Measurements from ENCODE around the gene IER3.

IER3 gene

GRCh38 chr6:30711758-30712380 lies 32.5 kb downstream of the IER3 start:
- DNase-seq (ENCODE audit: low read depth in 1 of 2, low spot score in 1 of 2): no peak
- in situ Hi-C loops (cut with HindIII; ENCODE audit: low pct_unique_long_range_greater_than_20kb, low sequenced_read_pairs): no loop called here
- no peak for TF ChIP-seq JUND (IDR thresholded peaks at IDR 0.05; ENCODE audit: low read depth)

DNA sequence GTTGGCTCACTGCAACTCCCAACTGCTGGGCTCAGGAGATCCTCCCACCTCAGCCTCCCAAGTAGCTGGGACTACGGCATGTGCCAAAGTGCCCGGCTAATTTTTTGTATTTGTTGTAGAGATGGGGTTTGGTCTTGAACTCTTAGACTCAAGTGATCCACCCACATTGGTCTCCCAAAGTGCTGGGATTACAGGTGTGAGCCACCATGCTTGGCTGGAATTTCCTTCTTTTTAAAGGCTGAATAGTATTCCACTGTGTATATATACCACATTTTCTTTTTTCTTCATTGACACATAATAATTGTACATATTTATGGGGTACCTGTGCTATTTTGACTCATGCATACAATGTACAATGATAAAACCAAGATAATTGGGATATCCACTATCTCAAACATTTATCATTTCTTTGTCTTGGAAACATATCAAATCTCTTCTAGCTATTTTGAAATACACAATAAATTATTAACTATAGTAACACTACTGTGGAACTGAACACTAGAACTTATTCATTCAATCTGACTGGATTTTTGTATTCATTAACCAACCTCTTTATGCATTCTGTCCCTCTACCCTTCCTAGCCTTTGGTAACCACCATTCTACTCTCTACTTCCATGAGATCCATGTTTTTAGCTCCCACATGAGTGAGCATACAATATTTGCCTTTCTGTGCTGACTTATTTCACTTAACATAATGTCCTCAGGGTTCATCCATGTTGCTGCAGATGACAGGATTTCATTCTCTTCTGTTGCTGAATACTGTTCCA lies 35.1 kb downstream of the IER3 start:
- DNase-seq (ENCODE audit: low read depth in 1 of 2, low spot score in 1 of 2): no peak
- no peak for TF ChIP-seq JUND (IDR thresholded peaks at IDR 0.05; ENCODE audit: low read depth)
- in situ Hi-C loops (cut with HindIII; ENCODE audit: low pct_unique_long_range_greater_than_20kb, low sequenced_read_pairs): no loop called here

- in situ Hi-C loops (cut with HindIII; ENCODE audit: low pct_unique_long_range_greater_than_20kb, low sequenced_read_pairs): no loop called here
- TF ChIP-seq JUND (IDR thresholded peaks at IDR 0.05; ENCODE audit: low read depth): no peak
Observed at GRCh38 chr6:30707281-30707850, 37.0 kb downstream of the IER3 start.

DNA sequence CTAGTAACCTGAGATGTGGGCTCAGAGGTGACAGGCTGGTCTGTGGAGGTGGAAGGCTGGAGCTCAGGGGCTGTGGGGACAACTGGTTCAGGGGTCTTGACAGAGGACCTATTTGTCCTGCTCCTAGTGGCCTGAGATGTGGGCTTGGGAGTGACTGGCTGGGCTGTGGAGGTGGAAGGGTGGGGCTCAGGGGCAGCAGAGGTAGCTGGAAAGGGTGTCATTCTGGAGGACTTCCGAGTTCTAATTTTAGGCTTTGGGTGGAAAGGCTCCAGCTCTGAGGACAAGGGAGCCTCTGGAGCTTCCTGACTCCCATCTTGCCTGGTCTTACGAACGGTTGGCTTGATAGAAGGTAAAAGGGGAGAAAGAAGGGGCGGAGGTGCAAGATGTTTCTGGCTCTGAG lies 38.7 kb downstream of the IER3 start:
- no peak for DNase-seq (ENCODE audit: low read depth in 1 of 2, low spot score in 1 of 2)
- TF ChIP-seq JUND (IDR thresholded peaks at IDR 0.05; ENCODE audit: low read depth): no peak
- in situ Hi-C loops (cut with HindIII; ENCODE audit: low pct_unique_long_range_greater_than_20kb, low sequenced_read_pairs): no loop called here

More at GRCh38 chr6:30707281-30707850, 37.0 kb downstream of the IER3 start:
- DNase-seq (ENCODE audit: low read depth in 1 of 2, low spot score in 1 of 2): no peak

- TF ChIP-seq JUND (IDR thresholded peaks at IDR 0.05; ENCODE audit: low read depth): no peak
- in situ Hi-C loops (cut with HindIII; ENCODE audit: low pct_unique_long_range_greater_than_20kb, low sequenced_read_pairs): no loop called here
- DNase-seq (ENCODE audit: low read depth in 1 of 2, low spot score in 1 of 2): no peak
Observed at GRCh38 chr6:30703821-30704220, 40.5 kb downstream of the IER3 start.

DNA sequence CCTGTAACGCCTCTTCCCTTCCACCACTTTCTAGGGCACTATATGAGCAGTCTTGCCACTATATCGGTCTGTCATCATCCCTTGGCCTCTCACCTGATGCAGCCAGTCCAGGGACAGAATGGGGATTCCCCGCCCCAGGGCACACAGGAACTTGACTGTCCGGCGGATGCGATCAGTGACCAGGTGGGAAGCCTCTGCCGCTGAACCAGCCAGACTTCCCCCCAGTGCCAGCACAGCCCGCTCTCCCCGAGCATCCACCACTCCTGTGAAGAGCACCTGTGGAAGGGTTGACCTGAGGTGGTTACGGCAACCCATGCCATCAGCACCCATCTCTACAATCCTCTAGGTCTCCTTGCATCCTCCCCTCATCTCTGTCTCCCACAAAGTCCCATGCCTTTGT lies 41.3 kb downstream of the IER3 start:
- no peak for TF ChIP-seq JUND (IDR thresholded peaks at IDR 0.05; ENCODE audit: low read depth)
- in situ Hi-C loops (cut with HindIII; ENCODE audit: low pct_unique_long_range_greater_than_20kb, low sequenced_read_pairs): no loop called here

GRCh38 chr6:30700340-30700739 lies 44.0 kb downstream of the IER3 start:
- in situ Hi-C loops (cut with HindIII; ENCODE audit: low pct_unique_long_range_greater_than_20kb, low sequenced_read_pairs): no loop called here
- no peak for TF ChIP-seq JUND (IDR thresholded peaks at IDR 0.05; ENCODE audit: low read depth)
- peak in 1 of 2 experiments; percentile 33 for DNase-seq (ENCODE audit: low read depth in 1 of 2, low spot score in 1 of 2)

More for the DNA sequence above, 41.3 kb downstream of the IER3 start:
- DNase-seq (ENCODE audit: low read depth in 1 of 2, low spot score in 1 of 2): no peak

- no peak for DNase-seq (ENCODE audit: low read depth in 1 of 2, low spot score in 1 of 2)
- TF ChIP-seq JUND (IDR thresholded peaks at IDR 0.05; ENCODE audit: low read depth): no peak
- in situ Hi-C loops (cut with HindIII; ENCODE audit: low pct_unique_long_range_greater_than_20kb, low sequenced_read_pairs): no loop called here
Observed at GRCh38 chr6:30696432-30696831, 47.9 kb downstream of the IER3 start.
